Endothelial cell of umbilical vein (primary cell): Measurements from ENCODE around the gene ZNF225.

ENCODE experiments used
- CTCF ChIP-seq, 2 donors: IDR thresholded peaks; 1 replicate in 1 of 2; 2 replicates in 1 of 2; pipeline ENCODE4 v1.5.1; 2011; ENCODE audit warnings: low read length in 2 of 2, mild to moderate bottlenecking in 2 of 2, moderate library complexity in 2 of 2, control low read depth in 1 of 2, inconsistent platforms in 1 of 2, low read depth in 1 of 2; ENCODE audit not compliant: insufficient read depth in 1 of 2; ENCODE audit errors: extremely low read depth in 1 of 2
- EZH2 ChIP-seq: IDR thresholded peaks from 2 replicates; pipeline ENCODE4 v1.6.1; 2012; ENCODE audit warnings: borderline replicate concordance, low read depth, mild to moderate bottlenecking, moderate library complexity, low read length, inconsistent platforms; ENCODE audit not compliant: severe bottlenecking
- FOS ChIP-seq: IDR thresholded peaks from 2 replicates; pipeline ENCODE4 v1.6.1; 2011; ENCODE audit warnings: mild to moderate bottlenecking, low read length, moderate library complexity, borderline replicate concordance; ENCODE audit not compliant: insufficient read depth
- JUN ChIP-seq: IDR thresholded peaks from 2 replicates; pipeline ENCODE4 v1.6.1; 2011; ENCODE audit warnings: borderline replicate concordance, low read depth; ENCODE audit not compliant: insufficient read length, insufficient read depth
- MAX ChIP-seq: IDR thresholded peaks from 2 replicates; pipeline ENCODE4 v1.6.1; 2011; ENCODE audit not compliant: insufficient read depth, insufficient read length
- MYC ChIP-seq: IDR thresholded peaks from one replicate; pipeline ENCODE4 v1.6.1; 2011; ENCODE audit warnings: mild to moderate bottlenecking, low read depth, low read length
- POLR2A ChIP-seq: IDR thresholded peaks from 2 replicates; pipeline ENCODE4 v1.6.1; 2012; ENCODE audit warnings: low read depth, mild to moderate bottlenecking, control low read depth, low read length
- POLR2AphosphoS5 ChIP-seq: IDR thresholded peaks from 2 replicates; pipeline ENCODE4 v1.6.1; 2012; ENCODE audit warnings: low read depth, mild to moderate bottlenecking, control low read depth, low read length, moderate library complexity; ENCODE audit not compliant: insufficient read depth

- no peak for TF ChIP-seq POLR2A
- TF ChIP-seq POLR2AphosphoS5, result no peak
- TF ChIP-seq CTCF (IDR thresholded peaks at IDR 0.05; ENCODE audit: extremely low read depth in 1 of 2, insufficient read depth in 1 of 2, low read depth in 1 of 2, low read length in 2 of 2), result no peak
- TF ChIP-seq MAX, result no peak
- TF ChIP-seq EZH2, result no peak
- TF ChIP-seq JUN, result no peak
- no peak for TF ChIP-seq MYC
- no peak for TF ChIP-seq FOS
These were observed 43.3 kb downstream of the ZNF225 start for GRCh38 chr19:44156475-44156874.
